Brain microvascular endothelial cell (primary cell): ENCODE measurements around the gene ATP8B4.

Experiments used
- DNase-seq: peaks from one replicate; pipeline ENCODE4 v3.0.0-alpha.2; 2020
- H3K27ac ChIP-seq: fragments of 250-450 bp; sonication (Bioruptor Pico); 2 replicates; pipeline ENCODE4 v1.5.1; 2020; ENCODE audit warnings: mild to moderate bottlenecking, moderate library complexity
- H3K27me3 ChIP-seq: fragments of 250-450 bp; sonication (Bioruptor Pico); replicated peaks from 2 replicates; pipeline ENCODE4 v1.5.1; 2020; ENCODE audit warnings: mild to moderate bottlenecking
- H3K36me3 ChIP-seq: fragments of 250-450 bp; sonication (Bioruptor Pico); replicated peaks from 2 replicates; pipeline ENCODE4 v1.5.1; 2020; ENCODE audit warnings: mild to moderate bottlenecking
- H3K4me3 ChIP-seq: 2 replicates; pipeline ENCODE4 v1.5.1; 2011; ENCODE audit warnings: low read depth, mild to moderate bottlenecking, control low read depth, low read length, moderate library complexity
- in situ Hi-C: cut with HindIII; loops from 2 replicates; pipeline ENCODE4 v1.10.0; 2017; ENCODE audit warnings: low sequenced_read_pairs, low pct_ligation_motif_present
- TF ChIP-seq, protein P1 (sequence below): IDR thresholded peaks from 2 replicates; pipeline ENCODE4 v1.5.1; 2011; ENCODE audit warnings: low read depth, mild to moderate bottlenecking, moderate library complexity, low read length, control low read depth, inconsistent platforms; ENCODE audit errors: missing control alignments

ATP8B4 gene

DNA sequence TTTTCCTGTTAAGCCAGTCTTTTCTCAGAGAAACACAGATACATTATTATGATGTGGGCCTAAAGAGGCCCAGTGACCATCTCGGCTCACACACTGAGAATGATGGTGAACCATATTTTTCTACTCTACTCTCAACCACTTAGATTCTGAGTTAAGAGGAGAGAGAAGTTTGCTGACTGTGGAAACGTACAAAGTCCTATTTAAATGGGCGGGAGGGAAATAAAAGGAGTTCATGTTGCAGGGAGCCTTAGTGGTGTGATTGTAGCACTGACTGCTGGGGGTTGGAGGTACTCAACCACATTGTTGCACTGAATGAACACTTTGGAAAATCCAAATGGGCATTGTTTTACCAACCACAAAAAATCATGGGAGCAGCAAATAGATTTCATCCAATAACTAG lies 51.0 kb downstream of the ATP8B4 start:
- in situ Hi-C loops = no loop called here
- no peak overlapping the region for H3K4me3 ChIP-seq

DNA sequence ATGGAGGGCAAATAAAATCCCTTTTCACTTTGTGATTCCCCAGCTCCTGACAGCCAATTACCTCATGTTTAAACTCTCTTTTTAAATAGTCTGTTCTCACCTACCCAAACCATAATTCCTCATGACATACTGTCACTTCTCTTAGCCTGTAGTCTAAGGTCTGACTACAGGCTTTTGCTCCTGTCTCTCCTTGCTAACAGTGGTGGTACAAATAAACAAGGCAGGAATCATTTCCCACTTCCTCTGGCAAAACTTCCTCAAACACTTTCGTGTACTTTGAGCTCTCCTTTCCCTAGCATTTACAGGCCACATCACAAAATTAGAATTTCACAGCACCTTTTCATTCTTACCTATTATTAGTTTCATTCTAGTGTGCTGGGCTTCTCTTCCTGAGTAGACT lies 51.8 kb downstream of the ATP8B4 start:
- DNase-seq = no peak
- in situ Hi-C loops = no loop called here
- TF ChIP-seq, protein P1, sequence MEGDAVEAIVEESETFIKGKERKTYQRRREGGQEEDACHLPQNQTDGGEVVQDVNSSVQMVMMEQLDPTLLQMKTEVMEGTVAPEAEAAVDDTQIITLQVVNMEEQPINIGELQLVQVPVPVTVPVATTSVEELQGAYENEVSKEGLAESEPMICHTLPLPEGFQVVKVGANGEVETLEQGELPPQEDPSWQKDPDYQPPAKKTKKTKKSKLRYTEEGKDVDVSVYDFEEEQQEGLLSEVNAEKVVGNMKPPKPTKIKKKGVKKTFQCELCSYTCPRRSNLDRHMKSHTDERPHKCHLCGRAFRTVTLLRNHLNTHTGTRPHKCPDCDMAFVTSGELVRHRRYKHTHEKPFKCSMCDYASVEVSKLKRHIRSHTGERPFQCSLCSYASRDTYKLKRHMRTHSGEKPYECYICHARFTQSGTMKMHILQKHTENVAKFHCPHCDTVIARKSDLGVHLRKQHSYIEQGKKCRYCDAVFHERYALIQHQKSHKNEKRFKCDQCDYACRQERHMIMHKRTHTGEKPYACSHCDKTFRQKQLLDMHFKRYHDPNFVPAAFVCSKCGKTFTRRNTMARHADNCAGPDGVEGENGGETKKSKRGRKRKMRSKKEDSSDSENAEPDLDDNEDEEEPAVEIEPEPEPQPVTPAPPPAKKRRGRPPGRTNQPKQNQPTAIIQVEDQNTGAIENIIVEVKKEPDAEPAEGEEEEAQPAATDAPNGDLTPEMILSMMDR = no peak
- H3K27ac ChIP-seq = no peak overlapping the region
- no peak overlapping the region for H3K4me3 ChIP-seq
- no peaks in the 10 kb centered on the region for H3K36me3 ChIP-seq
- no peaks in the 10 kb centered on the region for H3K27me3 ChIP-seq

More for the DNA sequence above, 51.0 kb downstream of the ATP8B4 start:
- Histone ChIP-seq H3K27ac (no peak overlapping the region), H3K36me3 (no peaks in the 10 kb centered on the region), H3K27me3 (no peaks in the 10 kb centered on the region)
- DNase-seq = no peak
- TF ChIP-seq, protein P1 = no peak

DNA sequence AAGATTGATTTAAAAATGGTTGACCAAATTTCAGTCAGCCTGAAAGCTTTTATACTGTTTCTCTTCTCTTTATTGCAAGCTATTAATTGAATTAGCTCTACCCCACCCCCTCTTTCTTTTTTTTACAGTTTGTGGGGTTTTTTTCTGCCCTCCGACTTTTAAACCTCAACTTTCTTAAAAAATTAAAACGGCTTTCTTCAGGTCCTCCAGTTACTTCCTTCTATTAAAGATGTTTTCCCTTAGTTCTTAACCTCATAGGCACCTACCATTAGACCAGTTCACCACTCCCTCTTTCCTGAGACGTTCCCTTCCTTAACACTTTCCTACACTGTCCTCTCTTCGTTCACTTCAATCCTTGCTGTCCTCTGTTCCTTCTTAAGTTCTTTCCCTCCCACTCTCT lies 52.4 kb downstream of the ATP8B4 start:
- in situ Hi-C loops = no loop called here
- H3K4me3 ChIP-seq = no peak overlapping the region
- H3K36me3 ChIP-seq = no peaks in the 10 kb centered on the region
- no peak for DNase-seq
- H3K27ac ChIP-seq = no peak overlapping the region
- no peaks in the 10 kb centered on the region for H3K27me3 ChIP-seq
- TF ChIP-seq, protein P1 = no peak

DNA sequence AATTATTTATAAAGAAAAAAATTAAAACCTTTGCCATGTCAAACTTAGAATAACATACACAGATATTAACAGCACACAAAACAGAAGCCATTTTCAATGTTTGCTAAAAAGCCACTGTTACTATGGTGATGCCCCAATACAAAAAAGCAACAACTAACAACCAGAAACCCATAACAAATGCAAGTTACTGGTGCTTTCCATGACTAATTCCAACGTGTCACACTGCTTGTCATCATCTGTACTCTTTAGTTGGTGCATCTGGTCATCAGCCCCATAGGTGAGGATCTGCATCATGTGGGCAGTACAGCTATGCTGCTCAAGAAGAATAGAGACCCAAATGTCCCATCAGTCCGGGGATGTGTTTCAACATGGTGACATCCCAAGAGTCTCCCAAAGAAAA lies 52.8 kb downstream of the ATP8B4 start:
- TF ChIP-seq, protein P1 = no peak
- no peak overlapping the region for H3K4me3 ChIP-seq
- in situ Hi-C loops = no loop called here
- no peaks in the 10 kb centered on the region for H3K27me3 ChIP-seq
- DNase-seq = peak; percentile 9
- H3K36me3 ChIP-seq = no peaks in the 10 kb centered on the region
- H3K27ac ChIP-seq = no peak overlapping the region

DNA sequence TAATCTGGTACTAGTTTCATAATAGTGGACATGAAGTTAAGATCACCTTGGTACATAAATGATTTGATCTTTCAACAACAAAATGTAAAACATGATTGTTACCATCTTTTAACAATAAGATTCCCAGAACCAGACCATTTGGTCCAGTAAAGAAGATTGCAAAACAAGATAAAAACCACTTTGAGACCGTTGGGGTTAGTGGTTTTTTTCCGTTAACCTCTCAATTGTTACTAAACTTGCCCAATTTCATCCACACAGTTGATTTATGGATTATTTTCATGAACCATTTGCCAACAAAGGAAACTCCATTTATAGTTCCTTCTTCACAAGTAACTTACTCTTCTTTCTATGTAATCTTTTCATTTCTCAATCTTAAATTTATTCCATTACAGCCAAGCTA lies 53.8 kb downstream of the ATP8B4 start:
- no peak for DNase-seq
- Histone ChIP-seq H3K27ac (no peak overlapping the region), H3K27me3 (no peaks in the 10 kb centered on the region), H3K4me3 (no peak overlapping the region), H3K36me3 (no peaks in the 10 kb centered on the region)
- TF ChIP-seq, protein P1 = no peak
- in situ Hi-C loops = no loop called here

DNA sequence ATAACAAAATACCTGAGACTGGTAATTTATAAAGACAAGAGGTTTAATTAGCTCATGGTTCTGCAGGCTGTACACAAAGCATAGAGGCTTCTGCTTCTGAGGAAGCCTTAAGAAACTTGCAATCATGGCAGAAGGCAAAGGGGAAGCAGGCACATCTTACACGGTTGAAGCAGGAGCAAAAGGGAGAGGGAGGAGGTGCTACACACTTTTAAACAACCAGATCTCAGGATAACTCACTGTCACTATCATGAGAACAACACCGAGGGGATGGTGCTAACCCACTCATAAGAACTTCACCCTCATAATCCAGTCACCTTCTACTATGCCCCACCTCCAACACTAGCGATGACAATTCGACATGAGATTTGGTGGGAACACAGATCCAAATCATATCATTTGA lies 54.4 kb downstream of the ATP8B4 start:
- no peak for DNase-seq
- in situ Hi-C loops = no loop called here
- Histone ChIP-seq H3K36me3 (no peaks in the 10 kb centered on the region), H3K27ac (no peak overlapping the region), H3K27me3 (no peaks in the 10 kb centered on the region), H3K4me3 (no peak overlapping the region)
- TF ChIP-seq, protein P1 = no peak
